HG02870 (cell line): Measurements from ENCODE around the gene HBP1.
"Not testable (repeated sequence)": the region's sequence is repeated elsewhere in the genome, so short reads cannot be mapped to it uniquely, and the experiment has no call there.

Source experiments
- ATAC-seq: cut with Tn5 transposase; IDR thresholded peaks from one replicate; pipeline ENCODE4 v1.9.1; 2021; ENCODE audit warnings: mild to moderate bottlenecking, moderate library complexity; ENCODE audit not compliant: unreplicated experiment

Gene HBP1

DNA sequence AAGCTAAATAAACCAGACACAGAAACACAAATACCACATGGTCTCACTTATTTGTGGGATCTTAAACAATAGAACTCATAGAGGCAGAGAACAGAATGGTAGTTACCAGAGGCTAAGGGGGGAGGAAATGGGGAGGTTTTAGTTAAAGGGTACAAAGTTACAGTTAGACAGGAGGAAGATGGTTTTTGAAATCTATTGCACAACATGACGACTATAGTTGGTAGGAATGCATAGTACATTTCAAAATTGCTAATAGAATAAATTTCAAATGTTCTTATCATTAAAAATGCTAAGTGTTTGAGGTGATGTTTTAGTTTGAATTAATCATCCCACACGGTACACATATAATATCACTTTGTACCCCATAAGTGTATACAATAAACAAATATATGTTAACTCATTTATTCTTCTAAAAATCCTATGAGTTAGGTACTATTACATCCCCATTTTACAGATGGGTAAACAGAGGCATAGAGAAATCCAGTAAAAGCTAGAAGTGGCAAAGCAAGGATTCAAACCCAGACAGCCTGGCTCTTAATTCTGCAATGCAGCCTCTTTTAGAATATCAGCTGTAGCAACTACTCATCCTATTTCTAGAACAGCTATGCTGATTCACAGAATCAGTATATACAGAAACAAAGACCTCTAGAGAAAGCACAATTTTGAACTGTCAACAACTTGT is 50.9 kb downstream of the HBP1 start:
- ATAC-seq: no peak

DNA sequence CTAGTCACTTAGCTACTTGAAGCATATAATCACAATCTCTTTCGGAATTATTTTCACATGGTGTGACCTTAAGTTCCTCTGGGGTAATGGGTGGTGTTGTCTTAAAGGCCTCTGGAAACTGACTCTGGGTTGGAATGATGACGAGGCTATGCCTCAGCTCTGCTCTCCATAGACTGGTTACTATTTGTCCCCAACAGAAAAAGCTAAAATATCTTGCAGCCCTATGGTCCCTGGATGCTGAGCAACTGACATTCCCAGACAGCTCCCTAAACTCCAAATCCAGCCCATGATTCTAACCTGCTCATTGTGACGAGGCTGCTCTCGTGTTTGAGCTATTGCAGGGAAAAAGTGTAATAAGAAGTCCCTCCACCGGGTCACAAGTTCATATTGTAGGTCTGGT is 51.6 kb downstream of the HBP1 start:
- ATAC-seq: no peak

DNA sequence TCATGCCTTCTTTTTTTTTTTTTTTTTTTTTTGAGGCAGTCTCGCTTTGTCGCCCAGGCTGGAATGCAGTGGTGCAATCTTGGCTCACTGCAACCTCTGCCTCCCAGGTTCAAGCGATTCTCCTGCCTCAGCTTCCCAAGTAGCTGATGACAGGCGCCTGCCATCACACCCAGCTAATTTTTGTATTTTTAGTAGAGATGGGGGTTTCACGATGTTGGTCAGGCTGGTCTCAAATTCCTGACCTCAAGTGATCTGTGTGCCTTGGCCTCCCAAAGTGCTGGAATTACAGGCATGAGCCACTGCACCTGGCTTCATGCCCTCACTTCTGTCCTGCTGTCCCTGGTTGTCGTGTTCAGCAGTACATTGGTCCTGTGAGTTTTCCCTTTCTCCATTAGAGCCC is 52.0 kb downstream of the HBP1 start:
- ATAC-seq: not testable (repeated sequence)

DNA sequence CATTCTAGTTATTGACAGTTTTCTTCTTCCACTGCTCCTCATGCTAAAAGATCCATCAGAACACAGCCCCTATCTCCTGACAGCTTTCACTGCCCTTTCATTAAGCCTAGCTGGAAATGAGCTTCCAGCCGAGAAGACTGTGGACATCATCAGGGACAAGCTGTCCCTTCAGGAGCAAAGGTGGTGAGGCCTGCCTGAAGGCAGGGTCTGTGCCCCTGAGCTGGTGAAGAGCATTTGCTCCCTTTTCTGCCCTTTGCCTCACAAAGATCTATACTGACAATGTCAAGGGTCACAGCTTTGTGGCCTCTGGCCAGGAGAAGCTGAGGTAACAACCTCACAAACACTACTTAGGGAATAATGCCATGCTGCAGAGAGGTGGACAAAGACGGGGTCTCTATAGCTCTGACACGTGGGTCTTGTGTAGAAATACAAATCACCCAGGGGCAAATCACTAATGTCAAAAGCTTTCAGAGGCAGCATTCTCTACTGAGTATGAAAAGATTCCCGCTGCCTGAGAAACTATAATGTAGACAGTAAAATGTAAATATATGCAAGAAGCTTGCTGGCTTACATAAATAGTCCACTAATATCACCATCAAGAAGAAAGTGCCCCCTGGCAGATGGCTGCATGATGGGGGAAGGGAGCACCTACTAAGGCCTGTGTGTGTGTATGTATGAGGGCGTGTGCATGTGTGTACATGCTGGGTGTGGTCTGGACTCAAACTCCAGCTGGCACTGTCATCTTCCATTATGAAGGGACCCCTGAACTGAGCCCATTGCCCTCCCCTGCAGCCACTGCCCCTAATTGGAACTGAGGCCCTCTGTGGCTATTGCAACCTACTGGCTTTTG is 55.8 kb downstream of the HBP1 start:
- ATAC-seq: no peak

DNA sequence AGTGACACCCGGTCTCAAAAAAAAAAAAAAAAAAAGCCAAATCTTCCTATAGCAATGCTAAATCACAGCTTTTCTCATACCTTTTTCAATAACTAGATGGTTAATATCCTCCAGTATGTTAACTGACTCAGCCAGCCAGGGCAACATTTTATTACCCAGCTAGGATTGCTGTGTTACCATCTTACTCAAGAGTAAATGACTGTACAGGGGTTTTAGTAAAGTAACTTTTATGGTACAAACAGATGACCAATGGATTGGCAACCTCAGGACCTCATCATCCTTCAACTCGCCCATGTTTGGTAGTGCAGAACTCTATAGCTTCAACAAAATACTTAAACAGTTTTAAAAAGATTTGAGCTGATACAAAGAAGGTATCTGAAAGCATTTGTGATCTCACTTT is 59.5 kb downstream of the HBP1 start:
- no peak for ATAC-seq

DNA sequence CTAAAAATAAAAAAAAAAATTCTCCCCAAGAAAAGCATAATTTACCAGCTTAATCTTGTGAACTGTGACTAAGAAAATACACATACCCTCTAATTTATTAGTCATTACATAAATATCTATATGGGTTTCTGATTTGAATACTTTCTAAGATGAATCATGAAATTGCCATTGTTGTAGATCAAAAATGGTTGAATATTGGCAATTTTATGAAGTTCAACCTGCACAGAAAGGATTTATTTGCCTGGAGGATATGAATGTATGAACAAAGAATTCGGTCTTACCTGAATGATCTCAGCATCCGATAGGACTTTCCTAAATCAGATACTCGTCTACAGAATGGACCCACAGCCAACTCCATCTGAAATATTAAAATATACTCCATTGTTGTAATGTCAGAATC is 61.5 kb downstream of the HBP1 start:
- no peak for ATAC-seq

DNA sequence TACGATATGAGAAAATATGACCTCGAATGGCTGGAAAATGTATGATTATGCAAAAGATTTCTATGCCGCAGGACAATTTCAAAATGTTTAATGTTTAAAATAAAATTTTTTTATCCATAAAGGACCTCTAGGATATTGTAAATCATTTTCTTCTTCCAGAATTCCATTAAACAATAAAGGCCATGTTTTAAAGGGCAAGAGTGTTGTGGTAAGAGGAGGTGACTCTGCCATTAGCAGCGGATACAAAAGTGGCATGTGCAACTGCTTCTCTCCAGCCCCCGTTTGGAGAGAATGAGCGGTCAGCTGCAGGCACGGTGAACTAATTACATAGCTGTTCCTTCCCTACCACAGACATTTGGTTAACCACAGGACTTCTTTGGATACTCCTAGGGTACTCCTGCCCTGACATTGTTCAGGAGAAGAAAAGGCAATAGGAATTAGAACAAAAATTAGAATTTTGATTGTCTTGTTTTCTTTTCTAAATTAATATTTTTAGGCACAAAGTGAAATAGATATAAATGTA is 63.8 kb downstream of the HBP1 start:
- ATAC-seq: no peak

DNA sequence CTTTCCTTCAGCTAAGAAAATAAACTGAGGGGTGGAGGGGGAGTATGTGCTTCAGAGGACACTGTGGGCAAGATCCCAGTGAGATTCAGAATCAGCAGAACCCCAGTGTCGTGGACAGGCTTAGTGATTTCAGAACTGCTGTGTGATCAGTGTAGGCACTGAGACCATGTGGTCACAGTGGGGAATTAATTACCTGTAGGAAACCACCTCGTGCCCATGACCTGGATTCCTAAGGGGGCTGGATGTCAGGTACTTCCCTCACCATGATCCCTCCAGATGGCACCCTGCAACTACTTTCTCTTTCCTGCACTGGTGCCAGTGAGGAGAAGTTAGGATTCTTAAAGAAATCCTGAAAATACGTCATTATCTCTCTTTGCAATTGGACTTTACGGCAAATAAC is 64.4 kb downstream of the HBP1 start:
- no peak for ATAC-seq

DNA sequence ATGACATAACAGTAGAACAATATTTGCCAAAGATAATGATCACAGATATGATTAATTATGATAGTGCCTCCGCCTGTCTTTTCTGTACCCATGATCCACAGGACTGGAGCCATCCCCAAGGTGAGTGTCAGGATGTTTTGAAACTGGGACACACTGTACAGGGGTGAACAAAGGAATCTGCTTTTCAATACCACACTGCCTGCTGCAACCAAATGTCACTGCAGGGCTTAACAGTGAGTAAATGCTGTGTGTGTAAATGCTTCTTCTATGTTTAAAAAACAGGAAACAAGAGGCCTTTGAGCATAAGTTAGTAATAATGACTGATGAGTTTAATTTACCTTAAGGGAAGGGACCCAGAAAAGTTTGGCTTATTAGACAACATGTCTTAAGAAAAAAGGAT is 65.2 kb downstream of the HBP1 start:
- ATAC-seq: no peak

DNA sequence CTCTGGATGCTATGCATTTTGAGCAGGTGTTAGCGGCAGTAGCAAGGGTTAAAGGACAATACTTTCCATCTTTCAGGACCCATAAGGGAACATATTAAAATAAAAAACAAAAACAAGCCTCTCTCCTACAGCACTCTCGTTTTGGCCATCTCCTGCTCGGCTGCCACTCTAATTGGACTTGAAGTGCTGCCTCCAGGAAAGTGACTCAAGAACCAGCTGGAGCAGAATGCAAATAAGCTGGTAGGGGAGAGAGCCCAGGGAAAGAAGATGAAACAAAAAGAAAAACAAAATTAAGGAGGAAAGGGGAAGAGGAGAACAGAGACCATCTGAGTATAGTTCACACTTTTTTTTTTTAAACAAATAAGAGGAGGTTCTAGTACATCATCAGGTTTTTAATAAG is 65.6 kb downstream of the HBP1 start:
- no peak for ATAC-seq

DNA sequence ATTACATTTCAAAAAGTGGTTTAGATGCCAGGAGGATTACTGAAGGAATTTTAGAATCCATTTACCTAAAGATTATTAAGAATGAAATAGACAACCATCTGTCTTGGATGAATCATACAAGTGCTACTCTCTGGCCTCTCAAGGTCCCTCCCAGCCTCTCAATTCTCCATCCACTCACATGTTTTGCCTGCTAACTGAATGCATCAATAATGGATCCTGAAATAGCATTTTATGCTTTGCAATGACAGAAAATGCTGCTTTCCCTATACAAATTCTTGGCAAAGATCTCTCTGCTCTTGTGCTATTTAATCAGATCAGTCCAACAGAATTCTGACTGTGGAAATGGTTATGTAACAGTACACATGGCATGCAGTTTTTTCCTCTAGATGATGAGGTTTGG is 68.1 kb downstream of the HBP1 start:
- ATAC-seq: no peak

DNA sequence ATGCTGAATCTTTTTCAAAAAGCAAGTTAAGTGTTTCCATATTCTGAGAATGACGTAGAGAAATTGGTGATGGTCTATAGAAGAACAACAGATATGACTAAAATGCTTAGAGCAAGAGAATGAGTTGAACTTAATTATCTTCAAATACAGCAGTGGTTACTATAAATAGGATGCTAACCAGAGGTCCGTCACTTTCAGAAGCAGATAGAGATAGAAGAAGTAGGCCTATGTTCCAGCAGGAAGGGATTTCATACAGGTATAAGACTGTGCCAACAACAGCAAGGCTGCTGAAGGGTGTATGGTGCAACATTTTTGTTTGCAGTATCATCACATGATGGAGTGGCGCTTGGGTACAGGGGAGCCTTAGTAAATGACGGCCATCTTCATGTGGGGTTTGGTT is 68.6 kb downstream of the HBP1 start:
- no peak for ATAC-seq

DNA sequence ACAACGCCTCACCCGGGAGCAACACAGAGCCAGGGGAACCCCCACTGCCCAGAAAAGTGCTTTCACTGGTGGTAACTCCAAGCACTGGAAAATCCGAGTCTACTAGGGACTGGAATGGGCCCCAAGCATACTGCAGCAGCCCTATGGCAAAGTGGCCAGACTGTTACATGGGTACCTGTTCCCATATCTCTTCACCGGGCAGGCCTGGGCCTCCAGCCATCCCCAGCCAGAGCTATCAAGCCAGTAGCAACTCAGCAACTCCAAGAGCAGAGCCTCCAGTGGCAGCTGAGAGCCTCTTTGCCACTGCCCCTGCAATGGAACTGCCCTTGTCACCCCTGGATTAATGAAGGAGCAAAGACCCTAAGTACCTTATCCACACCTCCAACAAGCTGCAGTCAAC is 73.5 kb downstream of the HBP1 start:
- no peak for ATAC-seq

DNA sequence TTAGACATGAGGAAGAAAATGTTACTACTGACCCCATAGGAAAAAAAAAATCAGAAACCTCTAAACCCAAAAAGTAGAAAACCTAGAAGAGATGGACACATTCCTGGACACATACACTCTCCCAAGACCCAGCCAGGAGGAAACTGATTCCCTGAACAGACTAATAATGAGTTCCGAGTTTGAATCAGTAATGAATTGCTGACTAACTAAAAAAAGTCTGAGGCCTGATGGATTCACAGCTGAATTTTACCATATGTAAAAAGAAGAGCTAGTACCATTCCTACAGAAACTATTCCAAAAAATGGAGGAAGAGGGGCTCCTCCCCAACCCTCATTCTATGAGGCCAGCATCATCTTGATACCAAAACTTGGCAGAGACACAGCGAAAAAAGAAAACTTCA is 75.8 kb downstream of the HBP1 start:
- ATAC-seq: no peak

DNA sequence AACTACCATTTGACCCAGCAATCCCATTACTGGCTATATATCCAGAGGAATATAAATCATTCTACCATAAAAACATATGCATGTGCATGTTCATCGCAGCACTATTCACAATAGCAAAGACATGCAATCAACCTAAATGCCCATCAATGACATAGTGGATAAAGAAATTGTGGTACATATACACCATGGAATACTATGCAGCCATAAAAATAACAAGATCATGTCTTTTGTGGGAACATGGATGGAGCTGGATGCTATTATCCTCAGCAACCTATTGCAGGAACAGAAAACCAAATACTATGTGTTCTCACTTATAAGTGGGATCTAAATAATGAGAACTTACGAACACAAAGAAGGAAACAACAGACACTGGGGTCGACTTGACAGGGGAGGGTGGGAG is 78.0 kb downstream of the HBP1 start:
- ATAC-seq: not testable (repeated sequence)

DNA sequence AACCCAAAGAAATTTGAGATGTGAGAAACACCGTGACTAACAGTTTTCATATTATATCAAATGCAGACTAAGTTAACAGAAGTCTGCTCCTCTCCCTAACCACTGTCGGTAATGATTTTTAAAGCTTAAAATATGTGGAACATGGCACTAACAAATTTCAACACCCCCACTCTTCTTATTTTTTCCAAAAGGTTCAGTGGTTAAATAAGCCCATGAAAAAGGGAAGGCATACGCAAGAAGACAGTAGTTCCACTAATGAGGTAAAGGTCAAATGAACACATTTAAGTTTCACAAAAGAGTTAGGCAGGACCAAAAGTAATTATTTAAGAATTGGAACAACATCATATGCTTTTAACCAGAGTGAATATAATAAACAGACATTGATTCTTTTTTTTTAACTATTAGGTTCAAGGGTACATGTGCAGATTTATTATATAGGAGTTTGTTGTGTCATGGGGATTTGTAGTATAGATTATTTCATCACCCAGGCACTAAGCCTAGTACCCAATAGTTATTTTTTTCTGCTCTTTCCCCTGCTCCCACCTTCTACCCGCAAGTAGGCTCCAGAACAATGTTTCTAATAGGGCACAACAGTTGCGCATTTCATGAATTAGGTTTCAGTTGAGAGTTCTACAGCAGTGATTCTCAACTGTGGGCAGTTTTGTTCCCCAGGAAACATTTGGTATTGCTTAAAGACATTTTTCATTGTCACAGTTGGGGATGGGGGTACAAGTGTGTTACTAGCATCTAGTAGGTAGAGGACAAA is 79.9 kb downstream of the HBP1 start:
- no peak for ATAC-seq

DNA sequence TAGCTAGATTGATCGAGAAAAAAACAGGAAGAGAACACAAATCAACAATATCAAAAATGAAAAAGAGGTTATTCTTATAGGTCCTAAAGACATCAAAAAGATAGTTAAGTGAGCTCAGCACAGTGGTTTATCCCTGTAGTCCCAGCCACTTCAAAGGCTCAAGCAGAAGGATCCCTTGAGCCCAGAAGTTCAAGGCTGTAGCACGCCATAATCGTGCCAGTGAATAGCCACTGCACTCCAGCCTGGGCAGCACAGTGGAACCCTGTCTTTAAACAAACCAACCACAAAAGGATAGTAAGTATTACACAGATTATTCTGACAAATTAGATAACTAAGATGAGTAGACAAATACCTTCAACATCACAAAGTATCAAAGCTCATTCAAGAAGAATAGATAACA is 83.2 kb downstream of the HBP1 start:
- ATAC-seq: no peak
